Neural cell (in vitro differentiated cells): ENCODE measurements around the gene RBM8A.

Experiments used
- EZH2 ChIP-seq: fragments of 200-600, 300-800 bp; shearing (Covaris generic), sonication (generic); IDR thresholded peaks from 2 replicates; pipeline ENCODE4 v1.6.1; 2014; ENCODE audit warnings: antibody characterized with exemption, low read length, borderline replicate concordance, mild to moderate bottlenecking; ENCODE audit not compliant: insufficient read depth, poor library complexity, severe bottlenecking
- POLR2AphosphoS5 ChIP-seq: IDR thresholded peaks from 2 replicates; pipeline ENCODE4 v1.6.1; 2012
- TF ChIP-seq, protein P1 (sequence below): fragments of 450-650 bp; IDR thresholded peaks from 2 replicates; pipeline ENCODE4 v1.5.1; 2014; ENCODE audit warnings: antibody characterized with exemption, mild to moderate bottlenecking, moderate library complexity; ENCODE audit not compliant: poor library complexity, severe bottlenecking

- TF ChIP-seq, protein P1, sequence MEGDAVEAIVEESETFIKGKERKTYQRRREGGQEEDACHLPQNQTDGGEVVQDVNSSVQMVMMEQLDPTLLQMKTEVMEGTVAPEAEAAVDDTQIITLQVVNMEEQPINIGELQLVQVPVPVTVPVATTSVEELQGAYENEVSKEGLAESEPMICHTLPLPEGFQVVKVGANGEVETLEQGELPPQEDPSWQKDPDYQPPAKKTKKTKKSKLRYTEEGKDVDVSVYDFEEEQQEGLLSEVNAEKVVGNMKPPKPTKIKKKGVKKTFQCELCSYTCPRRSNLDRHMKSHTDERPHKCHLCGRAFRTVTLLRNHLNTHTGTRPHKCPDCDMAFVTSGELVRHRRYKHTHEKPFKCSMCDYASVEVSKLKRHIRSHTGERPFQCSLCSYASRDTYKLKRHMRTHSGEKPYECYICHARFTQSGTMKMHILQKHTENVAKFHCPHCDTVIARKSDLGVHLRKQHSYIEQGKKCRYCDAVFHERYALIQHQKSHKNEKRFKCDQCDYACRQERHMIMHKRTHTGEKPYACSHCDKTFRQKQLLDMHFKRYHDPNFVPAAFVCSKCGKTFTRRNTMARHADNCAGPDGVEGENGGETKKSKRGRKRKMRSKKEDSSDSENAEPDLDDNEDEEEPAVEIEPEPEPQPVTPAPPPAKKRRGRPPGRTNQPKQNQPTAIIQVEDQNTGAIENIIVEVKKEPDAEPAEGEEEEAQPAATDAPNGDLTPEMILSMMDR: no peak
- TF ChIP-seq EZH2 (no peak), POLR2AphosphoS5 (no peak)
Measured at GRCh38 chr1:145877923-145878486, 49.3 kb downstream of the RBM8A start.
